ENCODE data around the gene PCDHAC1.

Gene PCDHAC1

GRCh38 chr5:140946578-140946977 is 20.5 kb downstream of the PCDHAC1 start:
- H3K4me3 Mint-ChIP-seq, result no peak overlapping the region
- H3K27me3 Mint-ChIP-seq, result peaks cover 0 to 1% of the 10 kb centered on the region in 2 donors
- no peaks in the 10 kb centered on the region for H3K4me1 Mint-ChIP-seq (ENCODE audit: low read depth in 2 of 2)
- no peaks in the 10 kb centered on the region for H3K36me3 Mint-ChIP-seq (ENCODE audit: insufficient read depth)
- ATAC-seq (replicated peaks) (no peak), DNase-seq (no peak)
- H3K27ac Mint-ChIP-seq, result no peak overlapping the region
- H3K9me3 Mint-ChIP-seq, result peaks cover 7 to 21% of the 10 kb centered on the region in 2 donors

- Mint-ChIP-seq H3K9me3 (peaks cover under 1 to 3% of the 10 kb centered on the region in 2 donors), H3K27ac (no peak overlapping the region), H3K4me3 (no peak overlapping the region), H3K4me1 (ENCODE audit: low read depth in 2 of 2) (no peaks in the 10 kb centered on the region), H3K36me3 (ENCODE audit: insufficient read depth) (no peaks in the 10 kb centered on the region), H3K27me3 (no peaks in the 10 kb centered on the region)
- ATAC-seq (replicated peaks) (no peak), DNase-seq (no peak)
Observed at GRCh38 chr5:140951636-140952035, 25.5 kb downstream of the PCDHAC1 start.

DNA sequence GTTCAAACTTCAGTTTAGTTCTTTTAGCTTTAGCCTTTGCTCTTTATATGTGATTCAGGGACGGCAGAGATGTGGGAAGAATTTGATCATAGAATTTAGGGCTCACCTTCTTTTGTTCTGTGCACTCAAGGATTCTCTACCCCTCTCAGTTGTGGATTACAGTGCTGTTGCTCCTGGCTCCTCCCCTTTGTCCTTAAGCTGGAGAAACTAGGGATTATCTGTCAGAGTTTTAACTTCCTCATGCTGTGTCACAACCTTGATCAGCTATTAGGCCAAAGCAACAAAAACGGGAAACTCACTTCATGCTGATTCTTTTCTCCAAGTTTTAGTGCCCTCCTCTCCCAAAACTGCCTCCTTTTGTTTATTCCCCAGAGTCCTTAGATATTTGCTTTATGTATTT is 27.1 kb downstream of the PCDHAC1 start:
- Mint-ChIP-seq H3K27me3 (no peaks in the 10 kb centered on the region), H3K9me3 (no peaks in the 10 kb centered on the region), H3K27ac (no peak overlapping the region), H3K36me3 (ENCODE audit: insufficient read depth) (no peaks in the 10 kb centered on the region), H3K4me3 (no peak overlapping the region), H3K4me1 (ENCODE audit: low read depth in 2 of 2) (no peaks in the 10 kb centered on the region)
- ATAC-seq (replicated peaks), result no peak
- DNase-seq, result no peak

GRCh38 chr5:140962190-140962589 is 36.1 kb downstream of the PCDHAC1 start:
- Mint-ChIP-seq H3K27me3 (peaks cover 20 to 45% of the 10 kb centered on the region in 2 donors), H3K36me3 (ENCODE audit: insufficient read depth) (no peaks in the 10 kb centered on the region), H3K4me3 (no peak overlapping the region), H3K4me1 (ENCODE audit: low read depth in 2 of 2) (no peaks in the 10 kb centered on the region), H3K9me3 (no peaks in the 10 kb centered on the region), H3K27ac (no peak overlapping the region)
- no peak for DNase-seq
- ATAC-seq (replicated peaks), result no peak

- Mint-ChIP-seq H3K36me3 (ENCODE audit: insufficient read depth) (no peaks in the 10 kb centered on the region), H3K4me1 (ENCODE audit: low read depth in 2 of 2) (no peaks in the 10 kb centered on the region), H3K27ac (no peak overlapping the region), H3K4me3 (no peak overlapping the region), H3K9me3 (no peaks in the 10 kb centered on the region), H3K27me3 (peaks cover 28 to 60% of the 10 kb centered on the region in 2 donors)
- DNase-seq (no peak), ATAC-seq (replicated peaks) (no peak)
Observed at GRCh38 chr5:140964356-140964755, 38.3 kb downstream of the PCDHAC1 start.

DNA sequence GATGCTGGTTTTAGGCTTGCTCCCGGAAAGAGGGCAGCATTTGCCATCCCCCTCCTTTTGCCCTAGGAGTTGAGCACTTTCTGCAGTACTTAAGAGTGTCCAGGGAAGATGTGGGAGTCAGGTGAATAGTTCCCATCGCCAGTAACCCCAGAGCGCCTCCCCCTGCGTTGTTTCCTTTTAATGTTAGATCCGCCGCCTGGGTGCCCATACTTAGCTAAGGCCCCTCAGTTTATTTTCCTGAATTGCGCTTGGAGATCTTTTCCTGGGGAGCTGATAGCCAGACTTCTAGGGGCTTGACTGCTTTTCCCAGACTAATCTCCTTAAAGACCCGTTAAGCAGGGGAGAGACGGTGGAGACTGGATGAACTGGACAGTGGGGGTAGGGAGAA is 39.8 kb downstream of the PCDHAC1 start:
- no peaks in the 10 kb centered on the region for H3K4me1 Mint-ChIP-seq (ENCODE audit: low read depth in 2 of 2)
- no peaks in the 10 kb centered on the region for H3K9me3 Mint-ChIP-seq
- DNase-seq (no peak), ATAC-seq (replicated peaks) (no peak)
- no peak overlapping the region for H3K4me3 Mint-ChIP-seq
- peaks cover 28 to 60% of the 10 kb centered on the region in 2 donors for H3K27me3 Mint-ChIP-seq
- H3K36me3 Mint-ChIP-seq (ENCODE audit: insufficient read depth), result no peaks in the 10 kb centered on the region
- H3K27ac Mint-ChIP-seq, result no peak overlapping the region

DNA sequence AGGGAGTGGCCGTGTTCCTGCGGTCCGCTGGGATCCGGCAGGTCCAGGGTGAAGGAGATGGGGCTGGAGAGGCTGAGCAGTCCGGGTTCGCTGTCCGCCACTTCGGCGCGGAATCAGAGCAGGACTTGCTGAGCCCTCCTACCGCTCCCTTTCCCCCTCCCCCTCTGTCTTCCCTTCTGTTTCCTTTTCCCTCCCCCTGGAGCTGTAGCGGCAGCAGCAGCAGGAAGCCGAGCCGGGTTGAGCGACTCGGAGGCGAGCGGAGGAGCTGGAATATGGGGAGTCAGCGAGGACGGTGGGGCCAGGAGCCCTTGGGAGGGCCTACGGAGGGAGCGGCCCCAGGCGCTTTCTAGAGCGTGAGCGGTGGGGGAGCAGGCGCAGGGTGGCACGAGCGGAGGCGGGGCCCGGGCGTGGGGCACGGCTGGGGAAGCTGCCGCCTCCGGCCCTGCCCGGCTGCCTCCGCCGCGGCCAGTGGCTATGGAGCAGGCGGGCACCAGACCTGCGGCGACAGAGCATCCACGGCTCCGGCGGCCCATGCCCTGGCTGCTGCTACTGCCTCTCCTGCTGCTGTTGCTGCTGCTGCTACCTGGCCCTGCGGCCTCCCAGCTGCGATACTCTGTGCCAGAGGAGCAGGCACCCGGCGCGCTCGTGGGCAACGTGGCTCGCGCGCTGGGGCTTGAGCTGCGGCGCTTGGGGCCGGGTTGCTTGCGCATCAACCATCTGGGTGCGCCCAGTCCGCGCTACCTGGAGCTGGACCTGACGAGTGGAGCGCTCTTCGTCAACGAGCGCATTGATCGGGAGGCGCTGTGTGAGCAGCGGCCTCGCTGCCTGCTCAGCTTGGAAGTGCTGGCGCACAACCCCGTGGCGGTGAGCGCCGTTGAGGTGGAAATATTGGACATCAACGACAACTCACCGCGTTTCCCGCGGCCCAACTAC is 40.5 kb downstream of the PCDHAC1 start, which contains the start of gene PCDHAC2:
PCDHAC2 (plus strand) TSS at position 184 of the 933 bp plus-strand sequence; CDS start at position 475, 291 bp downstream.
- H3K4me3 Mint-ChIP-seq, result no peak within 1 kb of the TSS

GRCh38 chr5:140967226-140967893 is 41.3 kb downstream of the PCDHAC1 start:
- Mint-ChIP-seq H3K9me3 (no peaks in the 10 kb centered on the region), H3K27ac (no peak overlapping the region), H3K4me3 (no peak overlapping the region), H3K4me1 (ENCODE audit: low read depth in 2 of 2) (no peaks in the 10 kb centered on the region), H3K27me3 (peaks cover 28 to 58% of the 10 kb centered on the region in 2 donors), H3K36me3 (ENCODE audit: insufficient read depth) (no peaks in the 10 kb centered on the region)
- DNase-seq, result no peak
- no peak for ATAC-seq (replicated peaks)

More for the DNA sequence above, 40.5 kb downstream of the PCDHAC1 start, which contains the start of gene PCDHAC2:
- H3K27me3 Mint-ChIP-seq, result peaks cover 28 to 60% of the 10 kb centered on the region in 2 donors
- DNase-seq (no peak), ATAC-seq (replicated peaks) (no peak)
- H3K27ac Mint-ChIP-seq, result no peak within 1 kb of the TSS
- H3K4me1 Mint-ChIP-seq (ENCODE audit: low read depth in 2 of 2), result no peaks in the 10 kb centered on the region
- H3K36me3 Mint-ChIP-seq (ENCODE audit: insufficient read depth), result no peaks in the 10 kb centered on the region
- no peaks in the 10 kb centered on the region for H3K9me3 Mint-ChIP-seq

GRCh38 chr5:140969880-140970279 is 43.8 kb downstream of the PCDHAC1 start:
- DNase-seq, result no peak
- H3K27me3 Mint-ChIP-seq, result peaks cover 21 to 36% of the 10 kb centered on the region in 2 donors
- H3K4me3 Mint-ChIP-seq, result no peak overlapping the region

GRCh38 chr5:140973550-140973949 is 47.5 kb downstream of the PCDHAC1 start:
- Mint-ChIP-seq H3K9me3 (peaks cover 0 to 3% of the 10 kb centered on the region in 2 donors), H3K4me1 (ENCODE audit: low read depth in 2 of 2) (no peaks in the 10 kb centered on the region), H3K27me3 (peaks cover 12 to 19% of the 10 kb centered on the region in 2 donors)

More at GRCh38 chr5:140969880-140970279, 43.8 kb downstream of the PCDHAC1 start:
- H3K36me3 Mint-ChIP-seq (ENCODE audit: insufficient read depth), result no peaks in the 10 kb centered on the region
- H3K9me3 Mint-ChIP-seq, result no peaks in the 10 kb centered on the region
- no peak overlapping the region for H3K27ac Mint-ChIP-seq
- ATAC-seq (replicated peaks), result no peak
- no peaks in the 10 kb centered on the region for H3K4me1 Mint-ChIP-seq (ENCODE audit: low read depth in 2 of 2)

GRCh38 chr5:140977003-140977402 is 50.9 kb downstream of the PCDHAC1 start:
- Mint-ChIP-seq H3K4me1 (ENCODE audit: low read depth in 2 of 2) (no peaks in the 10 kb centered on the region), H3K27me3 (peaks cover 12 to 18% of the 10 kb centered on the region in 2 donors), H3K27ac (no peak overlapping the region), H3K4me3 (no peak overlapping the region), H3K36me3 (ENCODE audit: insufficient read depth) (no peaks in the 10 kb centered on the region), H3K9me3 (peaks cover 0 to 3% of the 10 kb centered on the region in 2 donors)
- ATAC-seq (replicated peaks) (no peak), DNase-seq (no peak)

More at GRCh38 chr5:140973550-140973949, 47.5 kb downstream of the PCDHAC1 start:
- no peak overlapping the region for H3K27ac Mint-ChIP-seq
- ATAC-seq (replicated peaks), result no peak
- no peak overlapping the region for H3K4me3 Mint-ChIP-seq
- no peak for DNase-seq
- no peaks in the 10 kb centered on the region for H3K36me3 Mint-ChIP-seq (ENCODE audit: insufficient read depth)

DNA sequence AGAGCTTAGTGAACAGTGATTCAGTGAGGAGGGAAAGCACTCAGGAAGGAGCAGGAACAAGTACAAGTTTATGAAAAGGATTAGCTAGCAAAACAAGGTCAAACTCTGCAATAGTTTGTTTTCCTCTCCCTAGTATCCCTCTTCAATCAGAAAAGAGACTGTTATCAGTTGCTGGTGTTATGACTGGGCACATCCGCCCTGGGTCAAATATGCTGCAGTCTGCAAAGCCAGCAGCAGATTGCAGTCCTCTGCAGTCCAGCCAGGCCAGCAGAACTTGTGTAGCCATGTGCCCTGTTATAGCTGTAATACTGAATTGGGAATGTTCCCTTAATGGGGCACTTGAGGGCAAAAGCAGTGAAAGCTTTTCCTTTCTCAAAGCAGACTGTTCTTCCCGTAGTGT is 52.2 kb downstream of the PCDHAC1 start:
- no peak overlapping the region for H3K27ac Mint-ChIP-seq
- no peaks in the 10 kb centered on the region for H3K36me3 Mint-ChIP-seq (ENCODE audit: insufficient read depth)
- ATAC-seq (replicated peaks) (no peak), DNase-seq (no peak)
- no peak overlapping the region for H3K4me3 Mint-ChIP-seq
- H3K9me3 Mint-ChIP-seq, result peaks cover 0 to 4% of the 10 kb centered on the region in 2 donors
- H3K27me3 Mint-ChIP-seq, result peaks cover 12 to 18% of the 10 kb centered on the region in 2 donors
- H3K4me1 Mint-ChIP-seq (ENCODE audit: low read depth in 2 of 2), result no peaks in the 10 kb centered on the region

DNA sequence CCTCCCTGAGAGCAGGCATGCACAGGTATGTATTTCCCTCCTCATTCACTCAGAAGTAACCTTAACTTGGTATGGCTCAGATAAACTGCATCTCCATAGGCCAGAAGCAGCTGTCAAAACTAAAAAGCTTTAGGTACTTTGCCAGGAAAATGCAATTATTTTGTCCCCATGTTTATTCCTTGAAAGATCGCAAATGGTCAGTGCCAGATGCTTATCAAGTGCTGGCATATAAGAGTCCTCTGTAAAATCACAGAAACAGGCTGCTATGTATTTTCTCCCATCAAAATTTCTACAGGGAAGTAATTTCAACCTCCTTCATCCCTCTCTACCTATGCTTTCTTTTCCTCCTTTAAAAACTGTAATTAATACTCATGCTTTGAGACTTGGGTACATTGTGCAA is 52.9 kb downstream of the PCDHAC1 start:
- ATAC-seq (replicated peaks), result no peak
- Mint-ChIP-seq H3K36me3 (ENCODE audit: insufficient read depth) (no peaks in the 10 kb centered on the region), H3K4me1 (ENCODE audit: low read depth in 2 of 2) (no peaks in the 10 kb centered on the region)

More for the DNA sequence above, 52.9 kb downstream of the PCDHAC1 start:
- no peak overlapping the region for H3K4me3 Mint-ChIP-seq
- DNase-seq, result no peak
- H3K27ac Mint-ChIP-seq, result no peak overlapping the region
- H3K9me3 Mint-ChIP-seq, result peaks cover 0 to 4% of the 10 kb centered on the region in 2 donors
- H3K27me3 Mint-ChIP-seq, result peaks cover 12 to 18% of the 10 kb centered on the region in 2 donors
